Motor neuron (in vitro differentiated cells): Measurements from ENCODE around the gene SENP8. TPM values are rescaled to one million over a fixed set of nuclear protein-coding genes. Genes with fewer than 3 reads are reported as not detected.

Experiments used
- ATAC-seq, 8 experiments: fragments of 200-7000 bp; cut with Tn5 transposase; replicated peaks in 6 of 8; 2 replicates each; pipeline ENCODE4 v1.8.0; 2021; ENCODE audit warnings: mild to moderate bottlenecking in 8 of 8, moderate library complexity in 8 of 8
- H3K27ac ChIP-seq, 2 donors: fragments of 250-450 bp; sonication (Bioruptor Pico); 2 replicates each; pipeline ENCODE4 v1.9.0; 2021; ENCODE audit warnings: antibody characterized with exemption in 2 of 2, mild to moderate bottlenecking in 2 of 2, moderate library complexity in 1 of 2
- H3K4me1 ChIP-seq, 2 donors: fragments of 250-450 bp; sonication (Bioruptor Pico); replicated peaks in 1 of 2; 2 replicates each; pipeline ENCODE4 v1.6.1; 2021; ENCODE audit warnings: antibody characterized with exemption in 2 of 2, mild to moderate bottlenecking in 2 of 2, moderate library complexity in 1 of 2
- H3K4me3 ChIP-seq, 5 donors: fragments of 250-450 bp; sonication (Bioruptor Pico); 2 replicates each; pipeline ENCODE4 v1.9.0; 2021; ENCODE audit warnings: antibody characterized with exemption in 5 of 5, mild to moderate bottlenecking in 5 of 5, moderate library complexity in 4 of 5
- WGBS, 10 experiments: fragments of 450-650 bp; shearing (Covaris generic); methylation state at CpG; one replicate each; pipeline ENCODE4 v1.0.0; 2022; 5-methylcytosine and 5-hydroxymethylcytosine counted together
- in situ Hi-C, 9 experiments: fragments of 400-800 bp; cut with MboI; loops; one replicate each; pipeline ENCODE4 v1.15.0; 2021; ENCODE audit warnings: low sequenced_read_pairs in 9 of 9, low pct_unique_long_range_greater_than_20kb in 2 of 9; ENCODE audit not compliant: unreplicated experiment in 9 of 9
- total RNA-seq, 8 experiments: library from RNA; unstranded; fragments of 300-600 nt; gene quantifications; 2 replicates each; pipeline versions ENCODE4 v1.2.3 to v1.2.4, GENCODE V29; 2022

SENP8 gene
- total RNA-seq, 8 experiments from 2014 or later: 2.6 to 5.9 (median 5.0) TPM

DNA sequence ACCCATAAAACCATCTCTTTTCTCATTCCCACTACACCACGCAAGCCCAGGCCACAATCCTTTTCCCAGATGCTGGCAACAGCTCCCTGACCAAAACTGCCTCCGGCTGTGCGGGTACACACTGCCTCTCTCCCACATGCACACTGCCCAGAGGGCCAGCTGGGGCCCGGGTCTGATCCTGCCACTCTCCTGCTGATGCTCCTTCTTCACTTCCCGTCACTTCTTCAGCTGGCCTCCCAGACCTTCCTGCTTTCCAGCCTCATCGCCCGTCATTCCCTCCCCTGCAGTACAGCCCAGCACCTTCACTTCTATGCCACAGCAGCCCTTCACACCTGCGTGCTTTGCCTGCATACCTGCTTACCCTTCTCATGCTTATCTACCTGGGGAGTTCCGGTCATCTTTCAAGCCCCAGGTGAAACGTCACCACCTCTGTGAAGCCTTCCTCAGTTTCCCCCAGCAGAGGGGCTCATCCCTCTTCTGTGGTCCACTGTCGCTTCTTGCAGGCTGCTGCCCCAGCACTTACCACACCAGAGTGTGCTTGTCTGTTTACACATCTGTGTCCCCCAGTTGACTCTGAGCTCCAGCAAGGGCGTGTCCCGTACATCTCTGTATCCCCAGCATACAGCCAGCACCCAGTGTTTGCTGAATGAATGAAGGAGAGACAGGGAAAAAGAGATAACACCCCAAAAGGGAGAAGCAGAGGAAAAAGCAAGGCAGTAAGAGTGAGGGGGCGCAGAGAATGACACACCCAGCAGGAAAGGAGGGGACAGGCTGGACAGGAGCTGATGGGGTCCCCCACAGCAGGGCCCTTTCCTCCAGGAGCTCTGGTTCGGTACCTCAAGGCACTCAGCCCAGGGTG is 57.2 kb downstream of the SENP8 start:
- no peak for ATAC-seq
- 40 to 90% (median 75%) methylated on average over 1 to 7 of the region's 15 CpGs; no CpG with 5 or more reads in 1 of the 10 experiments for WGBS, 10 experiments
- H3K27ac ChIP-seq: no peak overlapping the region
- H3K4me3 ChIP-seq: no peak overlapping the region
- H3K4me1 ChIP-seq: peaks cover 5 to 9% of the 10 kb centered on the region in 2 donors
- in situ Hi-C loops: no loop called here

DNA sequence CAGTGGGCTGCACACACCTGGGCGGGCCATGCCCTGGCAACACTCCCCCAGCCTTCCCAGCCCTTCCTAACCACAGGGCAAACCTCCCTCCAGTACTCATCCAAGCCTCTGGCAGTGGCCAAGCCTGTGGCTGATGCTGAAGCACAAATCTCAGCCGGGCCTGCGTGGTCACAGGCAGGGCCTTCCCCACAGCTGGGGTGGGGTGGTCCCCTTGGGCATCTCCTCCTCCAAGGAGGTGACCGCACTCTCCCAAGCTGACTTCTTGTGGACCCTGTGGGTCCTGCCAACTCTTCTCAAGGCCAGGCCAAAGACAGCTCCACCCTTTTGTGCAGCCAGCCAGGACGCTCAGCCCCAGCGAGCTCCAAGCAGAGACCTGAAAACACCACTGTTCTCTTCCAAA is 58.0 kb downstream of the SENP8 start:
- in situ Hi-C loops: no loop called here
- H3K4me1 ChIP-seq: peaks cover 5 to 11% of the 10 kb centered on the region in 2 donors
- WGBS, 10 experiments: 0 to 100% (median 83%) methylated on average over 1 of the region's 6 CpGs; no CpG with 5 or more reads in 7 of the 10 experiments
- H3K27ac ChIP-seq: no peak overlapping the region
- peak in 2 of 8 experiments; percentile 45 to 57 for ATAC-seq
- no peak overlapping the region for H3K4me3 ChIP-seq

DNA sequence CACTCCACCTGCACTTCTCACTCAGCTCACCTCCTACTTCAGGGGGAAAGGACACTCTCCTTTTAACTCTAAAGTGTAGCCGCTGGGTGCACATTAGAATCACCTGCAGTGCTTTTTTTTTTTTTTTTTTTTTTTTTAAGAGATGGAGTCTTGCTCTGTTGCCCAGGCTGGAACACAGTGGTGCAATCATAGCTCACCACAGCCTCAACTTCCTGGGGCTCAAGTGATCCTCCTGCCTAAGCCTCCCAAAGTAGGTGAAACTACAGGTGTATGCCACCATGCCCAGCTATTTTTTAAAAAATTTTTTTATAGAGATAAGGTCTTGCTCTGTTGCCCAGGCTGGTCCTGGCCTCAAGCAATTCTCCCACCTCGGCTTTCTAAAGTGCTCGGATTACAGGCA is 58.5 kb downstream of the SENP8 start:
- 0 to 100% (median 62%) methylated on average over 1 to 3 of the region's 3 CpGs; no CpG with 5 or more reads in 1 of the 10 experiments for WGBS, 10 experiments
- in situ Hi-C loops: no loop called here
- Histone ChIP-seq H3K4me1 (peaks cover 5 to 11% of the 10 kb centered on the region in 2 donors), H3K4me3 (no peak overlapping the region), H3K27ac (no peak overlapping the region)
- no peak for ATAC-seq

DNA sequence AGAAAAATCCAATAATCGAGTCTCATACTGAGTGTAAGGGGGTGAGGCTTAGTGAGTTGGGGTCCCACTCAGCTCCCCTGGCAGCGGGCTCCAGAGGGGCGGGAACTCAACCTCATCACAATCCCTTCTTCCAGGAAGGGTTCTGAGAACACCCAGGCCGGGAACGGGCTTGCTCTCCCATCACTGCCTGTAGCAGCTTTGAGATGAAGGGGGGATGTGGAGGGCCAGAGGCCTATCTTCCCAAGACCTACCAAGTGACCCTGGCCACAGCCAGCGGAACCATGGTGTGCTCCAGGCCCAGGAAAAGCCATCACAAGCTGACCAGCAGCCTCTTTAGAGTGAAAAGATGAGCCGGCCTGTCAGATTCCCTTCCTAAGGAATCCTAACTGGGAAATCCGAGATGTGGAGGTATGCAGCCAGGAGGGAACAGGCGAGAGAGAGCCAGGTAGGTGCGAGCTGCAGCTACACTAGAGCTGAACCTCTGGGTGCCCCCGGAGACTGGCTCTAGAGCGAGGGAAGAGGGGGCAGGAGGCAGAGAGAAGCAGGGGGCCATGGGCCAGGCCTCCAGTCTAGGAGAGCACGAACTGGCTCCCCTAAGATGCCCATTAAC is 60.9 kb downstream of the SENP8 start:
- in situ Hi-C loops: no loop called here
- 60 to 100% (median 85%) methylated on average over 1 to 5 of the region's 13 CpGs; no CpG with 5 or more reads in 4 of the 10 experiments for WGBS, 10 experiments
- H3K27ac ChIP-seq: no peak overlapping the region
- H3K4me3 ChIP-seq: no peak overlapping the region
- H3K4me1 ChIP-seq: peaks cover 5 to 13% of the 10 kb centered on the region in 2 donors
- no peak for ATAC-seq

DNA sequence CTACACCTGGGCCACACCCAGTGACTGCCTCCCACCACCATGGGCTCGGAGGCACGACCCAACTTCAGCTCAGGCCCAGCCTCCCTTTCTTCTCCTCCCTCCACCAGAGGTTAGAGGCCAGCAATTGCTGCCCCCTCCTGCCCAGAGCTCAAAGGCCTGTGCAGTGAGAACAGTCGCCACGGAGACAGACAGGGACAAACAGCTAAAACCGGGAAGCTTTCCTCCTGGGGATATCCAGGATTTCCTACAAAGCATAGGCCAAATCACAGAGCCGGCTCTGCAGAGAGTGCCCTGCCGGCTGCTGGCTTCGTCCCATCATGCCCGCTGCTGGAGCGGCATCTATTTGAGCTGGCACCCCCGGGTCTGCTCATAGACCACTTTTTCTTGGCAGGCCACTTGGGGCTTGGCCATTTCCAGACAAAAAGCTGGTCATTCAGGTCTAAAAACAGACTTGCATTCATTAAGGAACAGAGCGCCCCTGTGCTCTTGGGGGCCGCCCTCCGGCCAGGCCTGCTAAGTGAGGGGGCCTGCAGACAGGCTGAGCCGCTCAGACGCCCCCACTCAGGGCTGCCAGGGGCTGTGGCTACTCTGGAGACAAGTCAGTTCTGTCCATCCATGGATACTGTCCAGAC is 61.9 kb downstream of the SENP8 start:
- no peak overlapping the region for H3K27ac ChIP-seq
- peak in 5 of 8 experiments; percentile 49 to 68 (median 51) for ATAC-seq

DNA sequence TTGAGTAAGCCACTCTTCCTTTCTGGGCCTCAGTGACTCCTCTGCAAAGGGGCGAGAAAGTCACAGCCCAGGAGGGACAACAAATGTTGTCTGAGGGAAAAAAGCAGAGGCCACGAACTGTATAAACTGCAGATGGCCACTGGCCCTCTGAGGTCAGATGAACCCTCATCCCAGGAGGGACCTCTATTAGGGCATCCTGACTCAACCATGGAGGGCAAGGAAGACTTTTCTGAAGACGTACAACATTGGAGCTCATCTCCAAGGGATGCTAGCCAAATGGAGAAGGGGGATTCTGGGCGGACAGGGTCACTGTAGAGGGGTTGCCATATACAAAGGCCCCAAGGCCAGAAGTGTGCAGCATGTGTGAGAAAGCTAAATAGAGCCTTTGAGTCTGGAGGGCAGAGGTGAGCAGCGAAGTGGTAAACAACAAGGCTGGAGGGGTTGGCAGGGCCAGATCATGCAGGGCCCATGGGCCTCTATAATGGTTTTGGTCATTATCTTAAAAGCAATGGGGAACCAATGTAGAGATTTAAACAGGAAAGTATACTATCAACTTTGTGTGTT is 62.6 kb downstream of the SENP8 start:
- in situ Hi-C loops: no loop called here
- H3K4me1 ChIP-seq: peaks cover 5 to 13% of the 10 kb centered on the region in 2 donors
- WGBS, 10 experiments: 49 to 100% (median 89%) methylated on average over 1 to 3 of the region's 5 CpGs; no CpG with 5 or more reads in 5 of the 10 experiments
- no peak for ATAC-seq
- H3K4me3 ChIP-seq: no peak overlapping the region
- H3K27ac ChIP-seq: no peak overlapping the region

More for the DNA sequence above, 61.9 kb downstream of the SENP8 start:
- in situ Hi-C loops: no loop called here
- no peak overlapping the region for H3K4me3 ChIP-seq
- WGBS, 10 experiments: 20 to 100% (median 63%) methylated on average over 2 to 8 of the region's 16 CpGs; no CpG with 5 or more reads in 3 of the 10 experiments
- H3K4me1 ChIP-seq: peaks cover 5 to 13% of the 10 kb centered on the region in 2 donors

DNA sequence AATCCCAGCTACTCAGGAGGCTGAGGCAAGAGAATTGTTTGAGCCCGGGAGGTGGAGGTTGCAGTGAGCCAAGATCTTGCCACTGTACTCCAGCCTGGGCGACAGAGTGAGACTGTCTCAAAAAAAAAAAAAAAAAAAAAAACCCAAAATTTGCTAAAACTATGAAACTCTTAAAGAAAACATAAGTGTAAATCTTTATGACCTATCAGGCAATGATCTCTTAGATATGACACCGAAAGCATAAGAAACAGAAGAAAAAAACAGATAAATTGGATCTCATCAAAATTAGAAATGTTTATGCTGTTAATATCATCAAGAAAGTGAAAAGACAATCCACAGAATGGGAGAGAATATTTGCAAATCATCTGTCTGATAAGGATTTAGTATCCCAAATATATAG is 64.0 kb downstream of the SENP8 start:
- WGBS, 10 experiments: 70 to 100% (median 94%) methylated on average over 1 to 3 of the region's 3 CpGs
- ATAC-seq: no peak
- in situ Hi-C loops: no loop called here
- H3K4me3 ChIP-seq: no peak overlapping the region
- no peak overlapping the region for H3K27ac ChIP-seq
- H3K4me1 ChIP-seq: peaks cover 5 to 13% of the 10 kb centered on the region in 2 donors

DNA sequence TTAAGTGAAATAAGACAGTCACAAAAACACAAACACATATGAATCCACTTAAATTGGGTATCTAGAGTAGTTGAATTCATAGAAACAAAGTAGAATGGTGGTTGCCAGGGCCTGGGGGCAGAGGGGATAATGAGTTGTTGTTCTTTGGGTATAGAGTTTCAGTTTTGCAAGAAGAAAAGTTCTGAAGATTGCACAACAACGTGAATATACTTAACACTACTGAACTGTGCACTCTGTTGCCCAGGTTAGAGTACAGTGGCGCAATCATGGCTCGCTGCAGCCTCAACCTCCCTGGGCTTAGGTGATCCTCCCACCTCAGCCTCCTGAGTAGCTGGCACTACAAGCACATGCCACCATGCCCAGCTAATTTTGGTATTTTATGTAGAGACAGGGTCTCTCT is 64.5 kb downstream of the SENP8 start:
- 50 to 100% (median 80%) methylated on average over 1 to 3 of the region's 3 CpGs; no CpG with 5 or more reads in 4 of the 10 experiments for WGBS, 10 experiments
- in situ Hi-C loops: no loop called here
- Histone ChIP-seq H3K27ac (no peak overlapping the region), H3K4me1 (peaks cover 5 to 13% of the 10 kb centered on the region in 2 donors), H3K4me3 (no peak overlapping the region)
- peak in 2 of 8 experiments; percentile 18 to 57 for ATAC-seq

DNA sequence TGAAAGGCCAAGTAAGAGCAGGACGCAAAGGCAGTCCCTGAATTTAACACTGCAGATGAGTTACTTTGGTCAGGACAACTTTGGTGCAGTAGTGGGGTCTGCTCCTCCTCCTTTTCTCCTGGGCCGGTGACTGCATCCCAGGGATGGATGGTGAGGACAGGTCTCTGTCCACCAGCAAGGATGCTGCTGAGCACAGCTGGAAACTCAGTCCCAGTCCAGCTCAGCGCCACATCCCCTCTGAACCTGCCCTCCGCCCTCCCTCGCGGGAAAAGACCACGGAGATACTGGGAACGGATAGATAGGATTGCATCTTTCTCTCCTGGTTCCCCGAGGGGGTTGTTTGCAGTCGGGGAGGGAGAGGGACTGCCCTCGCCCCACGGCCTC is 65.6 kb downstream of the SENP8 start:
- ATAC-seq: peak in 3 of 8 experiments; percentile 7 to 21 (median 8)
- Histone ChIP-seq H3K4me3 (no peak overlapping the region), H3K4me1 (peaks cover 5 to 13% of the 10 kb centered on the region in 2 donors), H3K27ac (no peak overlapping the region)
- in situ Hi-C loops: no loop called here
- 6 to 100% (median 43%) methylated on average over 1 to 7 of the region's 12 CpGs; no CpG with 5 or more reads in 3 of the 10 experiments for WGBS, 10 experiments

DNA sequence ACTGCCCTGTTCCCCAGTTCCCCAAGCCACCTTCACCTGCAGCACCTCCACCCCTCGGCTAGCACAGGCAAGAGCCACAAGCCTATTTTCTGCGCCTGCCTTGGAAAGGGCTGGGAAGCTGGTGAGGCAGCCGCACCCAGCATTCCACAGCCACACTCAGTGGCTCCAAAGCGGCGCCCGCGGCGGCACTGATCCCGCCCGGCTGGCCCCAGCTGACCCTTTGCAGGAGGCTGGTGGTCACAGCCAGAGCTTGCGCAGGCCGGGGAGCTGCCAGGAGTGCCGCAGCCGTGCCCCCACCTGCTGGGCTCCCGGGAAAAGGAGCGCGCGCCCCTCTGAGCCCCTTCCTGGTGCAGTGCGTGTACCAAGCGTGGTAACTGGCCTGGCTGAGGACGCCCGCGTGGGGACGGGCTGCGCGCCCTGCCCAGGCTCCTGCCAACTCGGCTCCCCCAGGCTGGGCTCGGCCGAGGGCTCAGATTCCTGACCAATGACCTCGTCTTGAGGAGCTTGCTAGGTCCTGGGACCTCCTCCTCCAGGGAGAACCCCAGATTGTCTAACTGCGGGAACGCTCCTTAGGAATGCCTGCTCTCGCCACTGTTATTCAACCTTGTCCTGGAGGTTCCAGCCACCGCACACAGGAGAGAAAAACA is 66.1 kb downstream of the SENP8 start:
- 0 to 100% (median 0%) methylated on average over 1 to 7 of the region's 34 CpGs; no CpG with 5 or more reads in 4 of the 10 experiments for WGBS, 10 experiments
- in situ Hi-C loops: no loop called here
- Histone ChIP-seq H3K4me1 (peaks cover 5 to 13% of the 10 kb centered on the region in 2 donors), H3K27ac (no peak overlapping the region), H3K4me3 (no peak overlapping the region)
- ATAC-seq: peak; percentile 59 to 97 (median 72)

DNA sequence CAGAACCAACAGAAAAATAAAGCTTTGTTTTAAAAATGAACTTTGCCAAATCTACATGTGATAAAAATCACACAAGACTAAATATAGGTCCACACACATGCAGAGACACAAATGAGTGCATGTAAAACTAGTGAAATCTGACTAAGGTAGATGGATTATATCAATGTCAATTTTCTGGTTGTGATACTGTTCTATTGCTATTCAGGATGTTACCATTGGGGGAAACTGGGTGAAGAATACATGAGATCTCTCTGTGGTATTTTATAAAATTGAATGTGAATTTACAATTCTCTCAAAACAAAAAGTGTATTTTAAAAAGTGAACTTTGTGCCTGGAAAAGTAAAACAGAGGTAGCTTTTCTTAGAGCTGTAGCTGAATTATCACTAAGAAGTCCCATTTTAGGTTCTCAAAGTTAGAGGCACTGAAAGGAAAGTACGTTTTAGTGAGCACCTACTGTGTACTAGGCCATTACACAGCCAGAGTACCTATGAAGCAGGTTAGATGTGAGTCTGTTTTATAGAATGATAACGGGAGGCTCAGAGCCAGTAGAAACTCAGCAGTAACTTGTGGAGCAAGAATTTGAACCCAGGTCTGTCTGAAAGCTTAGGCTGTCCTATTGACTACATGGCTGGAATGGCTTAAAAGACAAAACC is 71.2 kb downstream of the SENP8 start:
- in situ Hi-C loops: no loop called here
- Histone ChIP-seq H3K27ac (no peak overlapping the region), H3K4me1 (no peaks in the 10 kb centered on the region), H3K4me3 (no peak overlapping the region)
- 60 to 100% (median 83%) methylated on average over 1 to 2 of the region's 2 CpGs; no CpG with 5 or more reads in 3 of the 10 experiments for WGBS, 10 experiments
- ATAC-seq: no peak

DNA sequence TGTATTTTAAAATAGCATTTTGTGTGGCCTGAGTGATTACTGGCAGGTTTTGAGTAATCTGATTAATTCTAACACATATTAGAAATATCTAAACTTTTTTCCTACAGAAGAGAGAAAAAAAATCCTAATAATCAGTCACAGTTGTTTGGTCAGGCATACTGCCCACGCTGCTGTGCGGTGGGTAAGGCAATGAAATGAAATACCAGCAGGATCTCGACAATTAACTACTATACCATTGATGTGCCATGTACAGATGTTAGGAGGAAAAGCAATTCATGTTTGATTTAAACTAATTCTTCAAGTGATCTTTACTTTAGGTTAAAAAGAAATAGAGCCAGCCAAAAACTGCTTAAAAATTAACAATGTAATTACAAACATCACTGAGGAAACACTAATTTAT is 74.2 kb downstream of the SENP8 start:
- Histone ChIP-seq H3K4me1 (no peaks in the 10 kb centered on the region), H3K27ac (no peak overlapping the region), H3K4me3 (no peak overlapping the region)
- in situ Hi-C loops: no loop called here
- ATAC-seq: no peak
- 11 to 93% (median 80%) methylated on average over 2 to 3 of the region's 3 CpGs; no CpG with 5 or more reads in 1 of the 10 experiments for WGBS, 10 experiments
